ENCODE results near the gene PUSL1. TPM values are rescaled to one million over a fixed set of nuclear protein-coding genes. Genes with fewer than 3 reads are reported as not detected.

Gene PUSL1
- total RNA-seq, 2 experiments from 2014 or later, result 17.0 to 17.6 TPM

DNA sequence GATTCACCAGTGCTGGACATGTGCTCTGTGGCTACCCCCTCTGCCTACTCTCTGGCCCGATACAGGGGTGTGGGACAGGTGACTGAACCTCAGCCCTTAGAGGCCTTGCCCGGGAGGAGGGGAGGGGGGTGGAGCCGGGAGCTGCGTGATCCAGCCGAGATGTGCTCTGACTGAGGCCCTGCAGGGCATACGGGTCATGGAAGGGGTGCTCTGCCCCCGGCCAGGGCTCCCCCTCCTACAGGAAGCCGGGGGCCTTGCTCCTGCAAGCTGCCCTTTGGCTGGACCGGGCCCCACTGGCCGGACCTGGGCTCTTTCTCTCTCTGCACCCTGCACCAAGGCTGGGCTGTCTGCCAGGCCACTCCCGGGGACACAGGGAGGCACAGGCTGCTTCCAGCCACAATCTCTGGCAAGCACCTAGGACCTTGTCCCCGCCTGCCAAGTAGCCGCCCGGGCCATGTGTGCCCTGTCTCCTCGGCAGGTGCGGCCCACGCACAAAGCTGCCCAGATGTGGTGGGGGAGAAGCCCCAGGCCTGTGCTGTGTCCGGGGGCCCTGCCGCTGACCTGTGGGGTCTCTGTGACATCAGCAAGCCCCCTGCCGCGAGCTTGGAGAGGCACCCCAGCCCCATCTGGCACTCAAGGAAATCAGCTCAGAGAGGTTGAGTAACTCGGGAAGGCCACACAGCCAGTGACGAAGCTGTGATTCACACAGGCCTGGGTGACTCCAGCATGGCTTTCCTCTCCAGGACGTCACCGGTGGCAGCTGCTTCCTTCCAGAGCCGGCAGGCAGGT lies 26.7 kb upstream of the PUSL1 start:
- peak; percentile 27 for DNase-seq
- H3K9me3 Mint-ChIP-seq, result no peaks in the 10 kb centered on the region

DNA sequence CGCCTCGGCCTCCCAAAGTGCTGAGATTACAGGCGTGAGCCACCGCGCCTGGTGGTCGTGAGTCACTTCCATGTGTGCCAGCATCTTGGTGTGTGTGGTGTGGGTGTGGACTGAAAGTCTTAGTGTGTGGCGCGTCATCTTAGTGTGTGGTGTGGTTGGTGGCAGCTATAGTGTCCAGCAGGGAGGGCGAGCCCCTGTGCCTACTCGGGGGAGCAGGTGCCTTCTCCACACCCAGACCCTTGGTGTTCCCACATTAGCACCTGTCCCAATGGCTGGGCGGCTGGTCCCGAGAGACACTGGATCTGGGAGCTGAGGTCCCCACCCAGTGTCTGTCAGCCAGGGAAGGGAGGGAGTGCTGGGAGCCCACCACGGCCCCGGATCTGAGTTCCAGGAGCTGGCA lies 25.4 kb upstream of the PUSL1 start:
- no peak overlapping the region for H3K27ac Mint-ChIP-seq
- intact Hi-C loops (cut with micrococcal nuclease), result no loop called here
- no peak overlapping the region for H3K4me3 Mint-ChIP-seq
- CTCF ChIA-PET, result no interaction called here
- no peaks in the 10 kb centered on the region for H3K9me3 Mint-ChIP-seq
- no peaks in the 10 kb centered on the region for H3K36me3 Mint-ChIP-seq (ENCODE audit: low read depth)
- no peak for DNase-seq
- H3K27me3 Mint-ChIP-seq (ENCODE audit: low read depth), result no peaks in the 10 kb centered on the region
- no peaks in the 10 kb centered on the region for H3K4me1 Mint-ChIP-seq (ENCODE audit: low read depth)

More for the DNA sequence above, 26.7 kb upstream of the PUSL1 start:
- Mint-ChIP-seq H3K4me1 (ENCODE audit: low read depth) (no peaks in the 10 kb centered on the region), H3K4me3 (no peak overlapping the region), H3K36me3 (ENCODE audit: low read depth) (no peaks in the 10 kb centered on the region), H3K27ac (no peak overlapping the region), H3K27me3 (ENCODE audit: low read depth) (no peaks in the 10 kb centered on the region)
- intact Hi-C loops (cut with micrococcal nuclease), result no loop called here
- CTCF ChIA-PET, result interaction anchor here (0.8 to 1.5 kb wide), 3 partner anchors 8 to 19 kb away, joined by 3 to 4 read pairs (median 3); partner anchors contain the start of gene UBE2J2

DNA sequence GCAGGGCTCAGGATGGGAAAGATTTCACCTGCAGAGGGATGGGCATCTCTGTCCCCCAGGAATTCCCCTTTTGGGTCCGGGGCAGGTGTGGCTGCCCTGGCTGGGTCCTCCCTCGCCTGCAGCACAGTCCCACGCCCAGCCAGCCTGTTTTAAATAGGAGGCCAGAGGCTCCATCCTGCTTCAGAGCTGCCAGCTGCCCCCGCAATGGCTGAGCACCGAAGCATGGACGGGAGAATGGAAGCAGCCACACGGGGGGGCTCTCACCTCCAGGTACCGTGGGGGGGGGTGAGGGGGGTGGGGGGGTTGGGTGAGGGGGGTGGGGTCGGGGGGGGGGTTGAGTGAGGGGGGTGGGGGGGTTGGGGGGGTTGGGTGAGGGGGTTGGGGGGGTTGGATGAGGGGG lies 24.6 kb upstream of the PUSL1 start:
- Mint-ChIP-seq H3K9me3 (no peaks in the 10 kb centered on the region), H3K4me1 (ENCODE audit: low read depth) (no peaks in the 10 kb centered on the region), H3K27me3 (ENCODE audit: low read depth) (no peaks in the 10 kb centered on the region), H3K36me3 (ENCODE audit: low read depth) (no peaks in the 10 kb centered on the region), H3K4me3 (no peak overlapping the region), H3K27ac (no peak overlapping the region)
- intact Hi-C loops (cut with micrococcal nuclease), result no loop called here
- no peak for DNase-seq
- CTCF ChIA-PET, result no interaction called here

DNA sequence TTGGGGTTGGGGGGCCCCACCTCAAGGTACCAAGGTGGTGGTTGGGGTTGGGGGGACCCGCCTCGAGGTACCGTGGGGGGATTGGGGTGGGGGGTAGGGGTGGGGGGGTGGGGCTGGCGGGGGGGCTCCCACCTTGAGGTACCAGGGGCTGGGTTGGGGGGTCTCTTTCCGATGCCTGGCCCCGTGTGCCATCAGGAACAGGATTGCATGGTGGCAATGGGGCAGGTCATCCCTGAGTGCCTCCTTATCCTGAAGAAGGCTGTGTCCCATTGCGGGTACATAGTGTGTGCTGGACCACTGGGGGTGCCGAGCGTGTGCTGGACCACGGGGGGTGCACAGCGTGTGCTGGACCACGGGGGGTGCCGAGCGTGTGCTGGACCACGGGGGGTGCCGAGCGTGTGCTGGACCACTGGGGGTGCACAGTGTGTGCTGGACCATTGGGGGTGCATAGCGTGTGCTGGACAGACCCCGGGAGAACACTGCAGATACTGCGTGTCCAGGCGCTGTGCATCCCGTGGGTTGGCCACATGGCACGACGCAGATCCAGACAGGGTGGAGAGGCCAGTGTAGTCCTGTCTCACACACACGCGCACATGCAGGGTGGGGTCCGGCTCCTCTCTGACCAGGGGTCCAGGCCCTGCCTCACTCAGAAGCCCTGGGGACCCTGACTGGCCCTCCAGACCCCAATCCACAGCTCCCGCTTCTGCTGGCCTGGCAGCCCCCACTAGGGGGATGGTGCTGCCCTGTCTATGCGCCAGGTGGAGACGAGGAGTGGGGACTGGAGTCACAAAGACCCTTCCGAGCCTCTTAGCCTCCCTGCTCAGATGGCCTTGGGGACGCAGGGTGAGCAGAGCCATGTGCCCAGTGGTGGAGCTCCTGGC lies 23.9 kb upstream of the PUSL1 start:
- intact Hi-C loops (cut with micrococcal nuclease), result no loop called here
- no peaks in the 10 kb centered on the region for H3K9me3 Mint-ChIP-seq
- no peaks in the 10 kb centered on the region for H3K27me3 Mint-ChIP-seq (ENCODE audit: low read depth)
- H3K36me3 Mint-ChIP-seq (ENCODE audit: low read depth), result no peaks in the 10 kb centered on the region
- H3K27ac Mint-ChIP-seq, result no peak overlapping the region
- H3K4me3 Mint-ChIP-seq, result no peak overlapping the region
- CTCF ChIA-PET, result no interaction called here
- H3K4me1 Mint-ChIP-seq (ENCODE audit: low read depth), result no peaks in the 10 kb centered on the region
- no peak for DNase-seq

DNA sequence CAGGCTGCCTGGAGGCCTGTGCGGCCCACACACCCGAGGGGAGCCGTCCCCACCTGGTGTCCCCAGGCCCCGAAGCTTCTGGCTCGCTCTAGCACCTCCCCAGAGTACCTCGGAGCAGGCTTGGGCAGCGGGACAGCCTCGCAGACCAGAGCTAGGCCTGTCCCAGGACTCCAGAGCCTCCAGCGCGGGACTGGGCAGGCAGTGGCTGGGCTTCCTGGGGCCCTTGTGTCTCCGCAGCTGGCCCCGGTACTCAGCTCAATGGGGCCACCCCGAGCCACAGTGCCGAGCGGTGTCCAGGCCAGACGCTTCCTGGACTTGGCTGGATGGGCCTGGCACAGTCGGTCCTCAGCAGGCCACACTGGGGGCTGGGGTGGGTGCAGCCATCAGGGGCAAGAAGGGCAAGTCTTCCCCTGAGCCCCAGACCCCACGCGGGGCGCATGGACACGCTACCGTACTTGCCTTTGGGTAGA lies 23.3 kb upstream of the PUSL1 start:
- no peak overlapping the region for H3K27ac Mint-ChIP-seq
- CTCF ChIA-PET, result no interaction called here
- intact Hi-C loops (cut with micrococcal nuclease), result no loop called here
- no peak for DNase-seq
- H3K9me3 Mint-ChIP-seq, result no peaks in the 10 kb centered on the region
- H3K36me3 Mint-ChIP-seq (ENCODE audit: low read depth), result no peaks in the 10 kb centered on the region
- H3K27me3 Mint-ChIP-seq (ENCODE audit: low read depth), result no peaks in the 10 kb centered on the region
- H3K4me1 Mint-ChIP-seq (ENCODE audit: low read depth), result no peaks in the 10 kb centered on the region
- no peak overlapping the region for H3K4me3 Mint-ChIP-seq

DNA sequence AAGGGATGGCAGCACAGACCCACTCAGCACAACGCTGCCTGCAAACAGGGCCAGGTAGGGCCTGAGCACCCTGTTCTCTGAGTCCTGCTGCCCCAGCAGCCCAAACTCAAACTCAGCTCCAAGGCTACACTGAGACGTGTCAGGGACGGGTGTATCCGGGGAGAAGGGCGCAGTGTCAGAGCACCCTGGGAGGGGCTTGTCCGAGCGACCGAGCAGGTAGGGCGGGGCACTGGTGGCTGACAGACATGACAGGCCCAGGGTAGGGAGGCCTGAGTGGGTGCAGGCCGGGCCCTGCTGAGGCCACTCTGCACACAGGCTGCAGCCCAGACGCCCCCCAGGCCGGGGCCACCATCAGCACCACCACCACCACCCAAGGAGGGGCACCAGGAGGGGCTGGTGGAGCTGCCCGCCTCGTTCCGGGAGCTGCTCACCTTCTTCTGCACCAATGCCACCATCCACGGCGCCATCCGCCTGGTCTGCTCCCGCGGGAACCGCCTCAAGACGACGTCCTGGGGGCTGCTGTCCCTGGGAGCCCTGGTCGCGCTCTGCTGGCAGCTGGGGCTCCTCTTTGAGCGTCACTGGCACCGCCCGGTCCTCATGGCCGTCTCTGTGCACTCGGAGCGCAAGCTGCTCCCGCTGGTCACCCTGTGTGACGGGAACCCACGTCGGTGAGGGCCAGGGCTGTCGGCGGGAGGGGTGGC lies 22.6 kb upstream of the PUSL1 start:
- CTCF ChIA-PET, result interaction anchor here (0.7 kb wide), 1 partner anchor 155 kb away, joined by 3 read pairs; no protein-coding TSS in a partner anchor
- Mint-ChIP-seq H3K4me3 (no peak overlapping the region), H3K27me3 (ENCODE audit: low read depth) (no peaks in the 10 kb centered on the region), H3K27ac (no peak overlapping the region), H3K9me3 (no peaks in the 10 kb centered on the region), H3K4me1 (ENCODE audit: low read depth) (no peaks in the 10 kb centered on the region), H3K36me3 (ENCODE audit: low read depth) (no peaks in the 10 kb centered on the region)
- intact Hi-C loops (cut with micrococcal nuclease), result no loop called here
- no peak for DNase-seq

DNA sequence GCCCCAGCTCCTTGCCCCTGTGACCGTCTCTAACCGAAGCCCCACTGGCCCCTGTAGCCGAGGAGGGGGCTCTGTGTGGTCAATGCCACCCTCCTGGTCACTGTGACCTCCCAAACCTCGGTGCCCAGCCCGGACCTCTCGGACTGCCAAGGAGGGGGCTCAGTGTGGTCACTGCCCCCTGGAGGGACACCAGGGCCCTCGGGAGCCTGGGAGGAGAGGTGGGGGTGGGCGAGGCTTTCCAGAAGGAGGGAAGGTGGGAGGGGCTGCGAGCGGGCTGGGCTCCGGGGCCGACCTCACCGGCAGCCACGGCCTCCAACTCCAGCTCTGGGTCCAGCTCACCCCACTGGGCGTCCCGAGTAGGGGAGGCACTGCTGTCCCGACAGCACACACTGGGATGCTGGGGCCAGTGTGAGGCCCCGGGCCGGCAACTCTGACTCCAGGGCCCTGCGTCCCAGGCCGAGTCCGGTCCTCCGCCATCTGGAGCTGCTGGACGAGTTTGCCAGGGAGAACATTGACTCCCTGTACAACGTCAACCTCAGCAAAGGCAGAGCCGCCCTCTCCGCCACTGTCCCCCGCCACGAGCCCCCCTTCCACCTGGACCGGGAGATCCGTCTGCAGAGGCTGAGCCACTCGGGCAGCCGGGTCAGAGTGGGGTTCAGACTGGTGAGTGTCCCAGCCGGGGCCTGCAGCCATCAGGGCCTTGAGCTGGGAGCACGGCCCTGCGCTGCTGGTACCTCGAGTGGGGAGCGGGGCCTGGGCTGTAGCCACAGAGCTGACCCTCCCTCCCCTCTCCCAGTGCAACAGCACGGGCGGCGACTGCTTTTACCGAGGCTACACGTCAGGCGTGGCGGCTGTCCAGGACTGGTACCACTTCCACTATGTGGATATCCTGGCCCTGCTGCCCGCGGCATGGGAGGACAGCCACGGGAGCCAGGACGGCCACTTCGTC lies 21.8 kb upstream of the PUSL1 start:
- intact Hi-C loops (cut with micrococcal nuclease), result no loop called here

DNA sequence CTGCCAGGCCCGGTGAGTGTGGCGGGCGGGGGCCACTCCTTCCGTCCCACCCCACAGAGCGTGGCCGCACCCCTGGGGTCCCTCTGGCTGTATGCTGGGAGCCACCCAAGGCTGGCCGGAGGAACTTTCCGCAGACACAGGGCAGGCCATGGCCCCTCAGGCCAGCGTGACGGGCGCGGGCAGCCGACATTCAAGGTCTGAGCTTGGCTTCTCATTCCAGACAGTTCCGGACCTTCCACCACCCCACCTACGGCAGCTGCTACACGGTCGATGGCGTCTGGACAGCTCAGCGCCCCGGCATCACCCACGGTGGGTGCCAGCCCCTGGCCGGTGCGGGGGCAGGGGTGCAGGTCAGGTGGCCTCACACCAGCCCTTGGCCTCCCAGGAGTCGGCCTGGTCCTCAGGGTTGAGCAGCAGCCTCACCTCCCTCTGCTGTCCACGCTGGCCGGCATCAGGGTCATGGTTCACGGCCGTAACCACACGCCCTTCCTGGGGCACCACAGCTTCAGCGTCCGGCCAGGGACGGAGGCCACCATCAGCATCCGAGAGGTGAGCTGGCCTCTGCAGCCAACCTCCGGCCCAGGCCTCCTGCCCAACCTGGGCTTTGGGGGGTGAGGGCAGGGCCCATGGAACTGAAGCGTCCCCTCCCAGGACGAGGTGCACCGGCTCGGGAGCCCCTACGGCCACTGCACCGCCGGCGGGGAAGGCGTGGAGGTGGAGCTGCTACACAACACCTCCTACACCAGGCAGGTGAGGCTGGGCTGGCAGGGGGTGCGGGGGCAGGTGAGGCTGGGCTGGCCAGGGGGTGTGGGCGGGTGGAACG lies 20.9 kb upstream of the PUSL1 start:
- no peak for DNase-seq
- Mint-ChIP-seq H3K9me3 (no peaks in the 10 kb centered on the region), H3K36me3 (ENCODE audit: low read depth) (no peaks in the 10 kb centered on the region), H3K27me3 (ENCODE audit: low read depth) (no peaks in the 10 kb centered on the region), H3K4me3 (no peak overlapping the region), H3K4me1 (ENCODE audit: low read depth) (no peaks in the 10 kb centered on the region), H3K27ac (no peak overlapping the region)
- CTCF ChIA-PET, result interaction anchor here (0.9 to 1.2 kb wide), 2 partner anchors 166 to 171 kb away, joined by 3 to 5 read pairs; partner anchors contain the start of gene C1orf159
- intact Hi-C loops (cut with micrococcal nuclease), result no loop called here

More for the DNA sequence above, 21.8 kb upstream of the PUSL1 start:
- Mint-ChIP-seq H3K36me3 (ENCODE audit: low read depth) (no peaks in the 10 kb centered on the region), H3K4me1 (ENCODE audit: low read depth) (no peaks in the 10 kb centered on the region), H3K27me3 (ENCODE audit: low read depth) (no peaks in the 10 kb centered on the region), H3K9me3 (no peaks in the 10 kb centered on the region), H3K27ac (no peak overlapping the region), H3K4me3 (no peak overlapping the region)
- CTCF ChIA-PET, result interaction anchor here (0.7 to 1.2 kb wide), 3 partner anchors 154 to 170 kb away, joined by 3 to 5 read pairs (median 3); partner anchors contain the start of gene C1orf159
- no peak for DNase-seq

DNA sequence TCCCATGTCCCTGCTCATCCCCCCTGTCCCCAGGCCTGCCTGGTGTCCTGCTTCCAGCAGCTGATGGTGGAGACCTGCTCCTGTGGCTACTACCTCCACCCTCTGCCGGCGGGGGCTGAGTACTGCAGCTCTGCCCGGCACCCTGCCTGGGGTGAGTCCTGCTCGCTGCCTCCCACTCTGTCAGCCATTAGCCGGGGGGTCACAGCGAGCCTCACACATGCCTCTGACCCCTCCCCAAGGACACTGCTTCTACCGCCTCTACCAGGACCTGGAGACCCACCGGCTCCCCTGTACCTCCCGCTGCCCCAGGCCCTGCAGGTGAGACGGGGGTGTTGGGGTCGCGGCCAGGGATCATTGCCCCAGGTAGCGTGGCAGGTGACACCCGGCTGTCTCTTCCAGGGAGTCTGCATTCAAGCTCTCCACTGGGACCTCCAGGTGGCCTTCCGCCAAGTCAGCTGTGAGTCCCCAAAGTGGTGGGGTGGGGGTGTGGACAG lies 18.1 kb upstream of the PUSL1 start:
- Mint-ChIP-seq H3K4me3 (no peak overlapping the region), H3K9me3 (no peaks in the 10 kb centered on the region), H3K36me3 (ENCODE audit: low read depth) (no peaks in the 10 kb centered on the region), H3K27ac (no peak overlapping the region), H3K4me1 (ENCODE audit: low read depth) (no peaks in the 10 kb centered on the region), H3K27me3 (ENCODE audit: low read depth) (no peaks in the 10 kb centered on the region)
- peak; percentile 65 for DNase-seq
- intact Hi-C loops (cut with micrococcal nuclease), result loop anchor here (5.0 kb wide), 1 partner anchor 308 kb away; the partner anchor contains the start of gene PERM1
- CTCF ChIA-PET, result interaction anchor here (3.2 kb wide), 1 partner anchor 168 kb away, joined by 34 read pairs; no protein-coding TSS in a partner anchor

DNA sequence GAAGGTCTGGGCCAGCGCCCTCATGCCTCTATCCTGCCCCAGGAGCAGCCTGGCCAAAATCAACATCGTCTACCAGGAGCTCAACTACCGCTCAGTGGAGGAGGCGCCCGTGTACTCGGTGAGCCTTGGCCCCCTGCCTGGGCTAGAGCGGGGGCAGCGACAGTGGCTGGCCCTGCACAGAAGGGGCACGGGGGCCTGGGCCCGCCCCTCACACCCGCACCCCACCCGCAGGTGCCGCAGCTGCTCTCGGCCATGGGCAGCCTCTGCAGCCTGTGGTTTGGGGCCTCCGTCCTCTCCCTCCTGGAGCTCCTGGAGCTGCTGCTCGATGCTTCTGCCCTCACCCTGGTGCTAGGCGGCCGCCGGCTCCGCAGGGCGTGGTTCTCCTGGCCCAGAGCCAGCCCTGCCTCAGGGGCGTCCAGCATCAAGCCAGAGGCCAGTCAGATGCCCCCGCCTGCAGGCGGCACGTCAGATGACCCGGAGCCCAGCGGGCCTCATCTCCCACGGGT lies 17.3 kb upstream of the PUSL1 start:
- no peaks in the 10 kb centered on the region for H3K27me3 Mint-ChIP-seq (ENCODE audit: low read depth)
- intact Hi-C loops (cut with micrococcal nuclease), result loop anchor here (5.0 kb wide), 1 partner anchor 309 kb away; the partner anchor contains the start of gene PERM1
- no peaks in the 10 kb centered on the region for H3K36me3 Mint-ChIP-seq (ENCODE audit: low read depth)
- DNase-seq, result no peak
- no peaks in the 10 kb centered on the region for H3K9me3 Mint-ChIP-seq
- H3K27ac Mint-ChIP-seq, result no peak overlapping the region
- CTCF ChIA-PET, result interaction anchor here (0.7 to 3.2 kb wide), 7 partner anchors 9 to 307 kb away, joined by 3 to 34 read pairs (median 3); no protein-coding TSS in a partner anchor
- H3K4me3 Mint-ChIP-seq, result no peak overlapping the region
- H3K4me1 Mint-ChIP-seq (ENCODE audit: low read depth), result no peaks in the 10 kb centered on the region

All from activated naive CD4-positive, alpha-beta T cell treated with anti-CD3 and anti-CD28 coated beads for 36 hours (primary cell).